ENCODE data around the gene IL12A.

The IL12A gene

DNA sequence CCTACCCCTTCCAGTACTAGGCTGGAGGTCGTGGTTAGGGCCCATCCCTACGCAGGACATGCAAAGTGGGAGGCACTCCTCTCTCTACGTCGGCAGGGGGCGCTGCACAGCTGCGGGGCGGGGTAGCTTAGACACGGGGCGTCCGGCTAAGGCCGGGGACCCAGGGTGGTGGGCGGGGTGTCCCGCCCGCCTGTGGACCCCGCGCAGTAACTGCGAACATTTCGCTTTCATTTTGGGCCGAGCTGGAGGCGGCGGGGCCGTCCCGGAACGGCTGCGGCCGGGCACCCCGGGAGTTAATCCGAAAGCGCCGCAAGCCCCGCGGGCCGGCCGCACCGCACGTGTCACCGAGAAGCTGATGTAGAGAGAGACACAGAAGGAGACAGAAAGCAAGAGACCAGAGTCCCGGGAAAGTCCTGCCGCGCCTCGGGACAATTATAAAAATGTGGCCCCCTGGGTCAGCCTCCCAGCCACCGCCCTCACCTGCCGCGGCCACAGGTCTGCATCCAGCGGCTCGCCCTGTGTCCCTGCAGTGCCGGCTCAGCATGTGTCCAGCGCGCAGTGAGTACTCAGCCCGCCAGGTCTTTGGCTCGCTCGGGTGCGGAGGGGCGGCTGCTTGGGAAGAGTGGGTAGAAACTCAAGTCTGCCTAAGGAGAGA, at the start of gene IL12A:
Gene IL12A (plus strand): TSS at position 219 of the 655 bp plus-strand sequence.
- peak; percentile 83 for DNase-seq

DNA sequence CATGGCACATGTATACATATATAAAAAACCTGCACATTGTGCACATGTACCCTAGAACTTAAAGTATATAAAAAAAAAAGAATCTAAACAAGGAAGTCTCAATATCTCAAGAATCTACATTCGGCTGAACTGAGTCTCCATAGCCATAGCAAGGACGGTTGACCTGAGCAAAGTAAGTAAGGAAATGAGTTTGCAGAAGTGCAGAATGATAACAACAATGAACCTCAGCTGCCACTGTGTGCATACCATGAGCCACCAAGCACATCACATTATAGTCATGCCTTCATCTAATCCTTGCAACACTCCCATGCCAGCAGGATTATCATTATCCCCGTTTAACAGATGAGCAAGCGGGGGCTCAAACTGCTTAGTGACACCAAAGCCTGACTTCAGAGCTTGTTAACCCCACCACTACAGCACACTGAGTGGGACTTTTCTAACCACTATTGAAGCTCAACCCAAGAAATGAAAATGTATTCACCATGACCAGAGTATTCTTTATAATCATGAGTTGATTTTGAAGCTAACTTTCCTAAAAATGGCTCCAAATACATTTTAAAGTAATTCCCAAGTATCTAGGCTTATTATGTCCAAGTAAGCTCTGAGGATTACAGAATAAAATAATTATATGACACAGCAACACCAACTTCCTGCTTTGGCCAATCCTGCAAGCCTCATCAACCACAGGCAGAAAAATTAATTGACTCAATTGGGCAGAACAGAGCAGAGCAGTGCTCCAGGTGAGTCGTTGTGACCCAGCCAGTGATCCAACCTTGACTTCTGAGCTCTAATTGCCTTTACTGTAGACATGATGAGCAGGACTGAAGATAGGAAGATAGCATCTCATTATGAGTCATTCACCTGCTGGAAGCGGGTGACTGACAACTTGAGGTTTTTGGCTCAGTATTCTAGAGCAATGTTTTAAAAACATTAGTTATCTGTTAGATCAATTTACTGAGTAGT, 47.3 kb upstream of the IL12A start:
- DNase-seq, result no peak

DNA sequence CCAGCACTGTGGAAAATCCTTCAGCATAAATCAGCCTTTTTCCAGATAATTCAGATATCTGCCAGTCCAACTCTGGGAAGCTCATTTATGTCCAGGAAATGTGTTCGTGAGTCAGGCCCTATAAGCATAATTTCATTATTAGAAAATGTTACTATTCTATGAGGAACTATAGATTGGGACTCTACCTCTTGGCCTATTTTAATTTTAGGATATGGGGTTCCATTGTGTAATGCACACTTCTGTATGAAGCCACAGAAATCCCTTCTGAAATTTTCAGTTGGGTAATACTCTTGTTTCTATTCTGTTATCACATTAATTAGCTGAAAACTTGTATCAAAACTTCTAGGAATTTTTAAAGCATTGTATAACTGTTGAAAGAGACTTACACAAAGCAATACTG, 43.9 kb upstream of the IL12A start:
- DNase-seq, result no peak

DNA sequence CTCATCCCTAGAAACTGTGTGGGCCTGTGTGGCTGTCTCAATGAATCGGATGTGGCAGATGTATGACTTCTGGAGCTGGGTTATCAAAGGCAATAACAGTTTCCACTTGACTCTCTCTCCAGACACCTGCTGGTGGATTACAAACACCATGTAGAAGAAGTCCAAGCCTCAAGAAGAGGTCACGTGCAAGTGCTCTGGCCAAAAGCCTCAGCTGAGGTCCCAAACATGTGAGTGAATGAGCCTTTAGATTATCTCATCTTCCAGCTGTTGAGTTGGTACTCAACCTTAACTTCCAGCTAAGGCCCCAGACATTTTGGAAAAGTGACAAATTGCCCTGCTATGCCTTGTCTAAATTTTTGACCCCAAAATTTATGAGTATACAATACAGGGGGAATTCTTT, 42.7 kb upstream of the IL12A start:
- no peak for DNase-seq

DNA sequence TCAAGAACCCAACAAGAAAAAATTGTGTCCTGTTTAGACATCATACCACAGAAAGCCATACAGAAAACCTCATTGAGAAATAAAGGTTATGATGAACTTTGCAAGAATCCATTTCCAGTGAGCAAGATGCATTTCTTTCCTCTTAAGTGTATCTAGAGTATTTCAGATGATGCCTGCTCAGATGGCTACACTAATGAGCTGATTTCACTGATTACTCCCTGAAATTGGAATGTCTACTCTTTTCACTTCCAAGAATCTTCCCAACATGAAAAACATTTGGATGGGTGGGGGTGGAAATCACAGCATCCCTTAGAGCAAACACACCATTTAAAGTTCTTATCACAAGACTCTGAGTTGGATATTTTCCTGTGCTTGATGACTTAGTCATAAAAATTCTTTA, 41.4 kb upstream of the IL12A start:
- no peak for DNase-seq

DNA sequence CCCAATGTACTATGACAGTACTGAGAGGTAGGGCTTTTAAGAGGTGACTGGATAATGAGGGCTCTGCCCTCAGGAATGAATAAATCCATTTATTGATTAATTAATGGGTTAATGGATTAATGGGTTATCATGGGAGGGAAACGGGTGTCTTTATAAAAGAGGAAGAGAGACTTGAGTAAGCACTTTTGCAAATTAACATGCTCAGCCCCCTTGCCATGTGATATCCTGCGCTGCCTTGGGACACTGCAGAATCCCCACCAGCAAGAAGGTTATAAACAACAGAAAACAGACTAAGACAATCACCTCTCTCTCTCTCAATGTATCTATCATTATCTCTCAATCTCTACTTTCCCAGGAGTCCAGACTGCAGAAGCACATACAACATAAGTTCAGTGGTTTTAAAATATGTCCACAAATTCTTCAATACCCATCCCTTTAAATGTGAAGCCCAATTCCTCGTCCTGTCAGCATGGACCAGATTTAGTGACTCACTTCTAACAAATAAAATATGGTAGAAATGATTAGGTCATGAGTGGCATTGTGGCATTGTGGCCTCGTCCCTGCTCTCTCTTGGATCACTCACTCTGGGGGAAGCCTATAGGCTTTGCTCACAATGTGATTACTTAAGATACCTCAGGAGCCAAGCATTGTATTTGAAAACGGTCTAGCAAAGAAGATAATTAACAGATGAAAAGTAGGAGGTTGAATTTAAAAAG, 40.0 kb upstream of the IL12A start:
- DNase-seq, result no peak

DNA sequence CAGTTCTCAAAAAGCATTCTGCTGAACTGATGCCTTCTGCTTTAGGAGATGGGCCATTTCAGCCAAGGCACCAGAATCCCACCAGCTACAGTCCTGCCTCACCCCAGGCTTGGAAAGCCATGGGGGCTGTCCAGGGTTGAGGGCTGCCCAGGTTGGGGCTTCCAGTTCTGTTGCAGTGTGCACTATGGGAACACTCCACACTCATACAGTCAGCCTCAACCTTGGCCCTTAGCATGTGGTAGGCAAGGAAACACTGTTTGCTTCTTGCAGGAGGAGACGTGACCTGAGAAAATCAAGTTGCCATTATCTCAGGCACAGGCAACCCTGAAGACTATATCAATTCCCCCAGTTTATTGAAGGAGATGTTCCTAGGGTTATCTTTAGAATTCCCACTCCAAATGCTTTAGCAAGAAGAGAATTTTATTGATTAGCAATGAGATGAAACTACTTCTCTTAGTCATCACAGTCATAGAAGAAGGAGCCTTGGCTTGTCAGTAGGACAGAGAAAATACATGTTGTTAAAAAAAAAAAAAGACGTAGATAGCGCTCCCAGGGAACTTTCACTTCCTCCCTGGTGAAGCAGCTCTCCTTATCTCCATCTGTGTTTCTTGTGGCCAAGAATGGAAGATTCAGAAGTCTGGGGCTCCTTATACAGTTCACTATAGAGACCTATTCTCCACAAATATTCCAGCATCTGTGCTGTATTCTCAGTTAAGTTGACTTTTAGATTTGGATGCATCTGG, 38.3 kb upstream of the IL12A start:
- no peak for DNase-seq

DNA sequence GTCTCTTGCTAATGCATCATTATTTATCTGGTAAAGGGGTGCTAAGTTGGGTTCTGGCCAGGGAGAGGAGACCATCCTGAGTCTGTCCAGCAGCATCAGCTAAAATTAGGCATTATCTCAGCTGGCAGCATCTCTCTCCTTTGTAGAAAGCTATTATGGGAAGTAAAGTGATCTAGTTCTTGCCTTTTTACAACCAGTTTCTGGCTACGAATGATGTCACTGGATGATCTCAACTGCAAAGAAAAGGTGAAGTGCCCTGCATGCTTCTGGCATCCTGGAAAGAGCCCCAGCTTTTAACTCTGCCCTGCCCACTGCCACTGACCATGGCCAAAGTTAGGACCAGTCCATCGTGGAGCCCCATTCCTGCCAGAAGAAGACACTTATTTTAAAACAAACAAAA, 37.1 kb upstream of the IL12A start:
- no peak for DNase-seq

DNA sequence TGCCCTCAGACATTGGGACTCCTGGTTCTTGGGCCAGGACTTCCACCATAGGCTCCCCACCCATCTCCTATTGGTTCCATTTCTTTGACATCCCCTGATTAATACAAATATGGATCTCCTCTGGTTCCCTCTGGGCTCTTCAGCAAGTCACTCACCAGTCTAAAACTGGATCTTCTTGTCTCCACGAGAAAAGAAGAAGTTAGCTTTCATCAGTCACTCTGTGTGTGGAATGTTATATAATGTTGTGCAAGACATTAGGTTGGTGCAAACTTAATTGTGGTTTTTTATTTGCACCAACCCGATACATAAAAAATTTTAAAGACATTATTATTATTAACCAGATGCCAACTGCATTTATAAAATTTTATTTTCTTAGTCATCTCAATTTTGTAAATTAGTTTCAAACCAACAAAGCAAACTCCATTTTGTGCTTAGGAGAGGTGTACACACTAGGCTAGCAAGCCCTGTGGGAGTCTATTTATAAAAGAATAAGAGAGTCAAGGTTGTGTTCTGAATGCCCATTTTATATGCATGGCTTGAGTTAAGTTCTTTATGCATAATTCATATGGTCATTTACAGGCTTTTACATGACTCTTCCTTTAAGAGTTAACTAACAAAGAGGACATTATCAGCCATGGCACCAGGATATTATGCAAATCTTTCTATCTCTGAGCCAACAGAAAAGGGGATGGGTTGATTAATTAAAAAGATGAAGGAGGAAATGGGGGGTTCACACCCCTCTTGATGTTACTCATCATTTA, 35.1 kb upstream of the IL12A start:
- DNase-seq, result no peak

DNA sequence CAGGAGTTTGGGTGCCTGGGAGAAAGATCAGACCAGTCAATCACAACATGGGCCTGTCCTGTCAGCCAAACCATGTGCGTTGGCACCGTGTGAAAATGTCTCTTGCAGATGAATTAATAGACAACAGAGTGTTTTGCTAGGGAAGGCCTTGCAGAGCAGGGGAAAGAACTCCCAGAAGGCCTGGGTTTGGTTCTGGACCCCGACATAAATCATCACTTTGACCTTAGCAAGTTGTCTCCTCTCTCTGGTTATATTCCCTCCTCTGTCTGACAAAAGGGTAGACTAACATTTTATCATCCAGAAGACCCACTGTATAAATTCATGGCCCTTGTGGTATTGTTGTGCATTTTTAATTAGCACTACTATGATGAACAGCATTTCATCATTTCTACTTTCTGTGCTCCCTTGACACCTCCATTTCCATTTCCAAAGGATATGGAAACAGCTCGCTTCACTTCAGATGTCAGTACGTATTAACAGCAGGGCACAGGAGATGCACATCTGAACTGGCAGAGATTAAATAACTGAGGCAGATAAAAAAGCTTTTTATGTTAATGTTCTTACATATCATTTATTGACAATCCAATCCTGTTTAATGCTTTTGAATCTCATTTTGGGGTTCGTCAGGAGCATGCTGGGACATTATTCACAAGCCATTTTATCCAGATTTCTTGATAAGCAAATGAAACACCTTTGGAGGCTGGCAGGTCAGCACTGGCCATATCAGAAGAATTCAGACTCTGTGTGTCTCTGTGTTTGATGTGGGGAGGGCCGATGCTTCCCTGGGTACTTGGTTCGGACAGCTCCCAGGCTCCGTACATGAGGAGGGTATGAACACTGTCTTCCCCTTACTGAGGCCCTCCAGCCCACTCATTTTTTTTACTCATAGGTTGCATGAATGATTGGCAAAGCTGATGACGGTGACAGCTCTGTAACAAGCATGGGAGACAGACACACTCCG, 28.2 kb upstream of the IL12A start:
- no peak for DNase-seq

DNA sequence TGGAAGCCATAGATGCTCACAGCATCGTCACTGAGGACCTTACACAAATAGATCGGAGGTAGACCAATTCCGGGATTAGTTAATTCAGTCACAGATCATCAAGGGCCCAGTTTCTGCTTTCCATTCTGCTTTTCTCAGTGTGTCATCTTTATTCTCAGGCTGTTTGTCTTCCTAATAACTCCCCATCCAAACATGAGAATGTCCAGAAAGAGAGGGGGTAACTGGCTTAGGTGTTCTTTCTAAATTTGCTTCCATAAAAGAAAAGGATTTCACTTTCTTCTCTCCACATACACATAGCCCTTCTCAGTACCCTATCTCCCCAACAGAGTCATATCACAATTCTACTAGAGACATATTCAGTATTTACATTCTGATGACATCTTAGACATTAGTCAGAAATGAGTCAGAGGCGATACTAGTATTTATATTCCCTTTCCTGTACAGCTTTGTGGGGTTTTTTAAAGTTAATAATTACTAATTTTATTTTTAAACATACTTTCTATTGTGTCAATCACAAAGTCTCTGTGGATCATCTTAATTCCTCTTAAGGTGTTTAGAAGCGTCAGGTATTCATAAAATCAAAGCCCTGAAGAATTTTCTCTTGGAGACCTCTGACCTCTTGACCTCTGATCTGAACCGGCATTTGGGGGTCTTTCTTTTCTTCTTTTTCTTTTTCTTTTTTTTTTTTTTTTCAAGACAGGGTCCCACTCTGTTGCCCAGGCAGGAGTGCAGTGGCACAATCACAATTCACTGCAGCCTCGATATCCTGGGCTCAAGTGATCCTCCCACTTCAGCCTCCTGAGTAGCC, 24.3 kb upstream of the IL12A start:
- no peak for DNase-seq

DNA sequence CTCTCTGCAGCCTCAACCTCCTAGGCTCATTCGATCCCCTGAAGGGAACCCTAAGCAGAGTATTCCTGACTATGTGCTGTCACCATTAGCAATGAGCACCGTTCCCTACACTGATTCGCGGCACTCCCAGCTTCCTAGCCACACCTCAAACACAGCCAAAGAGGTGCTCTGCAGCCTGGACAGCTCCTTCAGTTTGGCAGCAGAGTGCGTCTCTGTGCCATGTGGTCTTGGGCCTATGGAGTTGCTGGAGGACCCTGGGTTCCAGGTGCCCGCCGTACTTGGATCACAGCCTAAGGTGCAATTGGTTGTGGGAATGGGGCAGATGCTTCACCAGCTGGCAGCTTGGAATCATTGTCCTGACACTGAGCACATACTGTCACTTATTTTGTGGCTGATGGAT, 17.3 kb upstream of the IL12A start:
- no peak for DNase-seq

DNA sequence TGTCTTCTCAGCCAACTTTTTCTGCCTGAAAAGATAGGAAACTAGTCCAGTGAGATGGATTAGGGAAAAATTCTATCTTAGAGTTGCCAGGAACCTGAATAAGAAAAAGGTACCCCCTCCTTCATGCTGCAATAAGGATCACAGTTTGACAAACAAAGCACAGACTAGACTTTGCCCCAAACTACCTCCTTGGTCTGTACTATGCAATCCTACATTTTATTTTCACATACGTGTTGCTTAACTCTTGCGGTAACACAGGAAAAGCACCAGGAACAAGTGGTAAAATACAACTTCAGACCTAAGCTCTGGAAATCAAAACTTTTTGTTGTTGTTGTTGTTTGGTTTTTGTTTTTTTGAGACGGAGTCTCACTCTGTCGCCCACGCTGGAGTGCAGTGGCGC, 11.3 kb upstream of the IL12A start:
- no peak for DNase-seq

DNA sequence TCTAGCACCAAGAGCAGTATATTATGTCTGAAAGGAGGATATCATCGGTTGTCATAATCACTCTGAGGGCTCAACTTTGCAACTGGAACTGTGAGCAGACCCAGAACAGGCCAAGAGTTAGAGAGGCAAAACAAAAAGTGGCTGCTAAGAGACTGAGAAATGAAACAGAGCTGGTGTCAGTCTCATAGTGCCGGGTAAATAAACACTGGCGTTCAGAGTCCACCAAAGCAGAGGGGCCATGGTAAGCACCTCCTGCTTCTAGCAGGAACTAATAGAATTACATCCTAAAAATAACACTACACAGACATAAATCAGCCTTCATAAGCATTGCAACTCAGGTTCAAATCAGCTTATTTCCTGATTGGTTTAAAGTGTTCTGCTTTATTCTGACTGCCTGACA, 10.3 kb upstream of the IL12A start:
- DNase-seq, result no peak

DNA sequence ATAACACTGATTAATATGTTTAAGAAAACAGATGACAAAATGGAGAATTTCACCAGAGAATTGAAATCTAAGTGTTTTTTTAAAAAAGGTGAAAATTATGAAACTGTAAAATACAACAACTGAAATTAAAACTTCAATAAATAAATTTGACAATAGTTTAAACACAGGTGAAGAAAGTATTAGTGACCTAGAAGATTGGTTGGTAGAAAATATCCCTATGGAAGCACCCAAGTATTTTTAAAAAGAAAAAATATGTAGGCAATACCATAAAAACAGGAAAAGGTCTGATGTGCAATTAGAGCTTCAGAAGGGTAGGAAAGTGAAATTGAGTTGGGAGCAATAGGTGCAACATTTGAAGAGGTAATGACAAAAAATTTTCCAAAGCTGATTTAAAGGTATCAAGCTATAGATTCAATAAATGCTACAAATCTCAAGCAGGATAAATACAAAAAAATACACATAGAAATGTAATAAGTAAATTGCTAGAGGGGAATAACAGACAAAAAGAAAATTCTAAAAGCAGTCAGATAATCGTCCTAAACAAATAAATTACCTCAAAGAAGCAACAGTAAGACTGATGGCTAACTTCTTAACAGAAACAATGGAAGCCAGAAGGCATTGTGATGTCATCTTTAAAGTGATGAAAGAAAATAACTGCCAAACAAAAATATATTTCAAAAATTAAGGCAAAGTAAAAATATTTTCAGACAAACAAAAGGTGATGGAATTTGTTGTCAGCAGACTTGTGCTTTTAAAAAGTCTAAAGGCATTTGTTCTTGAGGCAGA, 9.5 kb upstream of the IL12A start:
- no peak for DNase-seq

DNA sequence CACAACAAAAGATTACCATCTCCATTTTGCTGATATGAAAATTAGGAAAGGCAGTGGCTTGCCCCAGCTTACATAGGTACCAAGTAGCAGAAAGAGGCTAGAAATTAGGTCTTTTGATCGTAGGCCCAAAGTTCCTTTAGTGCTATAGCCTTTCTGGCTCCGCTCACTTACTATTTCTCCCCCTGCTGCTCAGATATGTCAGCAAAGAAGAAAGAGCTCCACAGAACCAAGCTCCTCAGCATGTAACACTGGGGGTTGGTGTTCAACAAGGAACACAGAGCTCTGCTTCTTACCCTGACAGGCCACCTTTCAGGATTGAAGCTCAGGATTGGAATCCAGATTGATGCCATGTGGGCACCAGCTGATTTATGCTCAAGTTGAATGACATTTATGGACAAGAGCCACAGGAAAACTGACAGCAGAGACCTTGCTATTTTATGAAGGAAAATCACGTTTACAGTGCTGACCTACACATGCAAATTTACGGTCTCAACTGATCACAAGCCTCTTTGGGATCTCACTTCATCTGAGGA, 6.1 kb upstream of the IL12A start:
- no peak for DNase-seq

DNA sequence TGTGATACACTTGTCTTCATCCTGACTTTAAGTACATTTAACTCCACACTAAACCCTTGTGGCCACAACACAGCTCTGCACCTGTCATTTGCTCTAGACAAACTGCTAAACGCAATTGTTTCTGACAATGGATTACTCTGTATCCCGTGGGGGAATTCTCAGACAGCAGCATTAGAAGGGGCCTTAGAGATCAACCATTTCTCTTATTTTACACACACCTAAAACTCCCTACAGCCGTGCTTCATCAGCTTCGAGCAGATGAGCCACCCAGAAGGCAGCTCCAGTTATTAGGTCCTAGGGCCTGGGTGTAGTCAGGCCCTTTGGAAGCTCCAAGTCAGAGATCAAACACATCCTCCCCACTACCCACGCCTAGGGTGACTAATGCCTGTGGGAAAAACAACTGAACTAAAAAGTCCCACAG, 1.3 kb upstream of the IL12A start:
- no peak for DNase-seq

DNA sequence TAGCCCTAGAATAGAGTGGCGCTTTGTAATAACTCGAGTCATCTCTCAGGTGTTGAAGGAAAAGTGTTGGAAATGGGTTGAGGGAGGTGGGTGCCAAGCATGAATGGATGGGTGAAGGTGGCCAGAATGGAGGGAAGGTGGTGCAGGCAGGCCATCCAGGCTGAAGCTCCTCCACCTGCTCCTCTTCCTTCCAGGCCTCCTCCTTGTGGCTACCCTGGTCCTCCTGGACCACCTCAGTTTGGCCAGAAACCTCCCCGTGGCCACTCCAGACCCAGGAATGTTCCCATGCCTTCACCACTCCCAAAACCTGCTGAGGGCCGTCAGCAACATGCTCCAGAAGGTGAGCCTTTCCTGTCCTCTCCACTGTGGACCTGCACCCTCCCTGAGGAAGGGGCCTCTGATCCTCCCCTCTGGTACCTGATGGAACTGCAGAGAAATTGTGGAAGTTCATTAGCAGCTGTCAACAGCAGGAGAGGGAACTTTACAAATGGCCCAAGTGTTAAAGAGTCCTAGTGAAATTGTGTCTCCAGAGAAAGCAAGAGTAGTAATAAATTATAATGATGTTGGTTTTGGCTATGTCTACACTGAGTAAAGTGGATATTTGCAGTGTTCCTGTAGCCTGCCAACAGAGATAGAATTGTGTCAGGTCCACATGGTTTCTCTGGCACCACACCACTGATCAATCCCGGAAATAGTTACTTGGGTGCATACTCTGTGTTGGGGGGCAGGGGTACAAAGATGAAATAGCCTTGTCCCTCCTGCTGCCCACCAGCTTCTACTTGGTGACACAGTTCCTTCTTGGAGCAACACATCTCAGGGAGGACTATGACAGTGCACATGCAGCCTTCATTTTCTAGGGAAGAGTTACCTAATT, 1.6 kb downstream of the IL12A start:
- DNase-seq, result no peak

Measured in activated CD8-positive, alpha-beta memory T cell treated with anti-CD3 and anti-CD28 coated beads, Interleukin-2, amount 50 U/mL, for 4 hours (primary cell).